HCT116 (cell line): ENCODE data around the gene DIP2C. TPM values are rescaled to one million over a fixed set of nuclear protein-coding genes. Genes with fewer than 3 reads are reported as not detected.

Source experiments
- ATAC-seq: fragments of 200-7000 bp; cut with Tn5 transposase; 2 replicates; pipeline ENCODE4 v1.9.1; 2020; ENCODE audit warnings: mild to moderate bottlenecking, moderate library complexity
- BruUV-seq: library from RNA; stranded (reverse); fragments of 400-500 nt; replicated peaks from 2 replicates; lab custom pipeline; 2021; lab: Mats Ljungman, UMichigan
- CTCF ChIA-PET: fragments of 300-600 bp; sonication (Branson Sonifier 250); formaldehyde crosslinking; loops from one replicate; lab custom pipeline; 2021; ENCODE audit warnings: antibody characterized with exemption; lab: Charles Lee
- POLR2A ChIA-PET: fragments of 300-600, 350-600 bp; sonication (Branson Sonifier 250); formaldehyde crosslinking; loops from one replicate; lab custom pipeline; 2021; ENCODE audit warnings: antibody characterized with exemption; lab: Charles Lee
- RAD21 ChIA-PET, 2 experiments: fragments of 300-600 bp; sonication (Branson Sonifier 250); formaldehyde crosslinking; loops; one replicate each; lab custom pipeline; 2023; ENCODE audit warnings: low total read pairs in 2 of 2; ENCODE audit not compliant: uncharacterized antibody in 2 of 2, unreplicated experiment in 2 of 2, low non-redundant PET in 1 of 2; lab: Charles Lee
- DNase-seq: peaks from one replicate; pipeline ENCODE4 v3.0.0-alpha.2; 2010; ENCODE audit warnings: low read depth, low spot score
- H2AFZ ChIP-seq: fragments of 200-600 bp; shearing (Covaris generic), sonication (generic); 2 replicates; pipeline ENCODE4 v1.6.1; 2017; ENCODE audit warnings: low read depth, mixed run types, mixed read lengths, antibody characterized with exemption, low read length; ENCODE audit not compliant: poor library complexity, severe bottlenecking
- H3K27ac ChIP-seq: 2 replicates; pipeline ENCODE4 v1.5.1; 2012; ENCODE audit warnings: low read depth, low read length
- H3K27me3 ChIP-seq: fragments of 200-600 bp; sonication (generic); 2 replicates; pipeline ENCODE4 v1.6.1; 2016; ENCODE audit warnings: mixed run types, low read length, mixed read lengths; ENCODE audit not compliant: insufficient read depth
- H3K36me3 ChIP-seq, 2 experiments: fragments of 200-500 bp in 1 of 2; fragments of 200-600 bp in 1 of 2; sonication (Bioruptor generic) in 1 of 2; sonication (generic) in 1 of 2; 2 replicates each; pipeline versions ENCODE4 v1.5.1 to v1.6.1; 2014 to 2016; ENCODE audit warnings: low read length in 2 of 2, inconsistent platforms in 1 of 2, mixed read lengths in 1 of 2, mixed run types in 1 of 2; ENCODE audit not compliant: insufficient read depth in 2 of 2, control insufficient read depth in 1 of 2
- H3K4me1 ChIP-seq, 2 experiments: fragments of 200-600 bp in 1 of 2; sonication (generic) in 1 of 2; 2 replicates each; pipeline versions ENCODE4 v1.5.1 to v1.6.1; 2012 to 2017; ENCODE audit warnings: low read length in 2 of 2, inconsistent platforms in 1 of 2, mild to moderate bottlenecking in 1 of 2, mixed read lengths in 1 of 2, mixed run types in 1 of 2, moderate library complexity in 1 of 2; ENCODE audit not compliant: insufficient read depth in 2 of 2, control insufficient read depth in 1 of 2
- H3K4me2 ChIP-seq: fragments of 200-600 bp; sonication (generic); 2 replicates; pipeline ENCODE4 v1.6.1; 2017; ENCODE audit warnings: mixed run types, low read length, mixed read lengths
- H3K4me3 ChIP-seq, 2 experiments: fragments of 200-600 bp in 1 of 2; sonication (generic) in 1 of 2; replicated peaks in 1 of 2; 2 replicates each; pipeline ENCODE4 v1.5.1; 2011 to 2016; ENCODE audit warnings: low read length in 2 of 2, control low read depth in 1 of 2, low read depth in 1 of 2, mild to moderate bottlenecking in 1 of 2, mixed read lengths in 1 of 2, mixed run types in 1 of 2
- H3K79me2 ChIP-seq: fragments of 200-600 bp; sonication (generic); 2 replicates; pipeline ENCODE4 v1.6.1; 2017; ENCODE audit warnings: mild to moderate bottlenecking, mixed run types, low read length, moderate library complexity, mixed read lengths; ENCODE audit not compliant: insufficient read depth
- H3K9ac ChIP-seq: fragments of 200-600 bp; sonication (generic); 2 replicates; pipeline ENCODE4 v1.6.1; 2016; ENCODE audit warnings: low read length, mixed read lengths
- H3K9me2 ChIP-seq: fragments of 200-600 bp; sonication (generic), shearing (Covaris generic); 2 replicates; pipeline ENCODE4 v1.6.1; 2017; ENCODE audit warnings: mixed run types, mild to moderate bottlenecking, moderate library complexity; ENCODE audit not compliant: insufficient read depth
- H3K9me3 ChIP-seq, 2 experiments: fragments of 200-500 bp in 1 of 2; fragments of 200-600 bp in 1 of 2; sonication (Bioruptor generic) in 1 of 2; sonication (generic) in 1 of 2; 2 replicates each; pipeline ENCODE4 v1.6.1; 2014 to 2017; ENCODE audit warnings: low read length in 2 of 2, mixed read lengths in 2 of 2, inconsistent platforms in 1 of 2, low read depth in 1 of 2, mild to moderate bottlenecking in 1 of 2, mixed run types in 1 of 2, moderate library complexity in 1 of 2; ENCODE audit not compliant: control insufficient read depth in 1 of 2, insufficient read depth in 1 of 2
- H4K20me1 ChIP-seq: fragments of 200-600 bp; sonication (generic), shearing (Covaris generic); 2 replicates; pipeline ENCODE4 v1.6.1; 2017; ENCODE audit warnings: mixed run types, mild to moderate bottlenecking, moderate library complexity; ENCODE audit not compliant: insufficient read depth
- CEBPB ChIP-seq: IDR thresholded peaks from 2 replicates; pipeline ENCODE4 v1.6.1; 2012; ENCODE audit warnings: low read depth
- ELF1 ChIP-seq: IDR thresholded peaks from 2 replicates; pipeline ENCODE4 v1.6.1; 2012; ENCODE audit warnings: low read depth, borderline replicate concordance
- FOSL1 ChIP-seq: IDR thresholded peaks from 2 replicates; pipeline ENCODE4 v1.6.1; 2012; ENCODE audit warnings: low read depth
- POLR2A ChIP-seq: IDR thresholded peaks from 2 replicates; pipeline ENCODE4 v1.7.0; 2011; ENCODE audit warnings: borderline replicate concordance; ENCODE audit not compliant: insufficient read depth, insufficient read length; ENCODE audit errors: extremely low read depth
- POLR2AphosphoS5 ChIP-seq: IDR thresholded peaks from 2 replicates; pipeline ENCODE4 v1.6.1; 2011; ENCODE audit warnings: mild to moderate bottlenecking, low read depth, low read length, moderate library complexity
- RAD21 ChIP-seq: IDR thresholded peaks from 2 replicates; pipeline ENCODE4 v1.6.1; 2012; ENCODE audit warnings: low read depth, mild to moderate bottlenecking
- SP1 ChIP-seq: IDR thresholded peaks from 2 replicates; pipeline ENCODE4 v1.6.1; 2012; ENCODE audit warnings: low read depth
- SRF ChIP-seq: IDR thresholded peaks from 2 replicates; pipeline ENCODE4 v1.6.1; 2012; ENCODE audit warnings: low read depth
- YY1 ChIP-seq: IDR thresholded peaks from 2 replicates; pipeline ENCODE4 v1.6.1; 2011; ENCODE audit warnings: low read length, low read depth, moderate library complexity, mild to moderate bottlenecking; ENCODE audit not compliant: insufficient replicate concordance; ENCODE audit errors: extremely low read depth
- ZNF274 ChIP-seq: fragments of 200-500 bp; sonication (Bioruptor generic); IDR thresholded peaks from 2 replicates; pipeline ENCODE4 v1.6.1; 2014; ENCODE audit warnings: mild to moderate bottlenecking, low read depth, low read length, inconsistent platforms
- intact Hi-C: fragments of 100-400 bp; cut with micrococcal nuclease; formaldehyde crosslinking; loops from 2 replicates; pipeline ENCODE4 v1.10.0; 2022
- total RNA-seq: library from RNA; stranded (reverse); gene quantifications from one replicate; pipeline ENCODE4 v1.2.1, GENCODE V29; 2021; ENCODE audit not compliant: unreplicated experiment
- TF ChIP-seq, protein P1 (sequence below): IDR thresholded peaks from 2 replicates; pipeline ENCODE4 v1.6.1; 2012
- TF ChIP-seq, protein P2 (sequence below): IDR thresholded peaks from 2 replicates; pipeline ENCODE4 v1.6.1; 2012

Gene DIP2C
- total RNA-seq, 1 experiment from 2014 or later = 15.4 TPM

DNA sequence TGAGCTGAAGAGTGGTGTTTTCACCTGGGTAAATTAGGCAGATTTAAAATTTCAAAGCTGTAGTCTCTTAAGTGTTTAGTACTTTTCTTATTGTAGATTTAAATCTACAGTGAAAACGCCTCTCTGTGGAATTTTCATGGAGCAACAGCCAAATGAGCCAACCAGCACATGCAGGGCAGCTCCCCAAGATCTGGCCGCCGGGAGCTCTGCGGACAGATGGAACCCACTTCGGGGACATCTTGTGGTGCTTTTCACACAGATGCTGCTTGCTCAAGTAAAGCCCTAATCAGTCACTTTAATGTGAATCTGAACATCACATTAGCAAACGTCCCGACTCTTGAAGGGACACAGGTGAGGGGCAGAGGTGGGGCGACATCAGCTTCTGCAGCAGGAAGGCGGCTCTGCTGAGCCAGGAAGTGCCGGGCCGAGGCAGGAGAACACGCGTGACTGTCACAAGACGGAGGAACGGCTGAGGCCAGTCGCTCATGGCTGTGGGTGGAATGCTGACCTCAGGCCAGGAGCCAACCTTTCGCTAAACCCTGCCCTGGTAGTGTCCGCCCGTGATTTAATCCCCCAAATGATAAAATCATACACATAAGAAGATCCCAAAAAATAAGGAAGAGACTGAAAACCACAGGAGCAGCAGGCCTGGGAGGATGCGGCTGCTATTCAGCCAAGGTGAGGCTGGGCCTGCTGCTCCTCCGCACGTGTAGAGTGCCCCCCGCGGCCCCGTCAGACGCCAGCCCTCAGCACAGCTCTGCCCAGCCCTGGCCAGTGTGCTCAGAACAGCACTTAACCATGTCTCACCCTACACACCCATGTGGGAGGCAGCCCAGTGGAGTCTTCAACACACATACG, 297.4 kb downstream of the DIP2C start:
- Histone ChIP-seq H3K27ac (no peak overlapping the region), H3K79me2 (no peaks in the 10 kb centered on the region), H2AFZ (no peak overlapping the region), H3K4me1 (no peaks in the 10 kb centered on the region), H3K4me2 (no peak overlapping the region), H4K20me1 (no peaks in the 10 kb centered on the region), H3K9me2 (no peaks in the 10 kb centered on the region), H3K4me3 (no peak overlapping the region), H3K9me3 (no peaks in the 10 kb centered on the region), H3K9ac (no peak overlapping the region), H3K27me3 (no peaks in the 10 kb centered on the region), H3K36me3 (peaks cover 2 to 8% of the 10 kb centered on the region in 2 experiments; a peak in 2 of 4 replicates)
- DNase-seq = no peak
- POLR2A ChIA-PET = no interaction called here
- no TSS peak for BruUV-seq
- CTCF ChIA-PET = no interaction called here
- intact Hi-C loops = no loop called here
- TF ChIP-seq ZNF274 = no peak
- TF ChIP-seq, protein P1, sequence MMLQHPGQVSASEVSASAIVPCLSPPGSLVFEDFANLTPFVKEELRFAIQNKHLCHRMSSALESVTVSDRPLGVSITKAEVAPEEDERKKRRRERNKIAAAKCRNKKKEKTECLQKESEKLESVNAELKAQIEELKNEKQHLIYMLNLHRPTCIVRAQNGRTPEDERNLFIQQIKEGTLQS = no peak
- TF ChIP-seq FOSL1 = no peak
- TF ChIP-seq, protein P2, sequence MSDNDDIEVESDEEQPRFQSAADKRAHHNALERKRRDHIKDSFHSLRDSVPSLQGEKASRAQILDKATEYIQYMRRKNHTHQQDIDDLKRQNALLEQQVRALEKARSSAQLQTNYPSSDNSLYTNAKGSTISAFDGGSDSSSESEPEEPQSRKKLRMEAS = no peak
- no peak for TF ChIP-seq ELF1
- no peak for TF ChIP-seq POLR2AphosphoS5
- no peak for TF ChIP-seq YY1
- TF ChIP-seq POLR2A = no peak
- RAD21 ChIA-PET = no interaction called here
- no peak for ATAC-seq

DNA sequence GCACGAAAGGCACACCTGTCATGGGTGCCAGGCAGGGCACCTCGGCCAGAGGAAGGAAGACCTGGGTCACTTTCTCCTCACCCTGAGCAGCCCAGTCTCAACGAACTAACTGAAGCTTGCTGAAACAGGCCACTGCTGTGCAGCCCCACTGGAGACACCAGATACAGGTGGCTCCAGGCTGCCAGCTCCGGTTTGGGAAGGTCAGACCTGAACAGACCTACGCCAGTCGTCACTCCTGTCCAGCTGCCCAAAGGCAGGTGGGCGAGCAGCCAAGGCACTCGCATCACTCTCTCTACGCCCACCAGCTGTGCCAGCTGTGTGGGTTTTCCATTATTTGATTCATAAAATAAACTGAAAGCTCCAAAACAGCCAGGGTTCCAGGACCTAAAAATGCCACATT, 298.2 kb downstream of the DIP2C start:
- RAD21 ChIA-PET = no interaction called here
- no peak overlapping the region for H3K4me3 ChIP-seq
- H3K9me3 ChIP-seq = no peaks in the 10 kb centered on the region
- no peak for TF ChIP-seq ZNF274
- TF ChIP-seq CEBPB = no peak
- no peak for TF ChIP-seq SP1
- no peak for TF ChIP-seq SRF
- TF ChIP-seq RAD21 = no peak
- intact Hi-C loops = no loop called here
- H3K36me3 ChIP-seq = peaks cover 2 to 8% of the 10 kb centered on the region in 2 experiments; a peak in 2 of 4 replicates
- no peaks in the 10 kb centered on the region for H3K79me2 ChIP-seq
- H3K9me2 ChIP-seq = no peaks in the 10 kb centered on the region
- no peak overlapping the region for H3K4me2 ChIP-seq
- H3K9ac ChIP-seq = no peak overlapping the region
- no peaks in the 10 kb centered on the region for H3K27me3 ChIP-seq
- POLR2A ChIA-PET = no interaction called here
- no peak overlapping the region for H2AFZ ChIP-seq
- no peak overlapping the region for H3K27ac ChIP-seq
- no TSS peak for BruUV-seq
- ATAC-seq = no peak
- CTCF ChIA-PET = no interaction called here
- DNase-seq = no peak
- H4K20me1 ChIP-seq = no peaks in the 10 kb centered on the region
- H3K4me1 ChIP-seq = no peaks in the 10 kb centered on the region
